Thoracic aorta (tissue), 2 donors: ENCODE results near the gene BCL2L2. TPM values are rescaled to one million over a fixed set of nuclear protein-coding genes. Genes with fewer than 3 reads are reported as not detected.

Experiments used
- ATAC-seq: fragments of 150-250 bp; one replicate; pipeline ENCODE4 v1.8.0; 2017; ENCODE audit warnings: low read depth; ENCODE audit not compliant: insufficient number of reproducible peaks, low FRiP score
- DNase-seq: peaks from one replicate; pipeline ENCODE4 v3.0.0-alpha.2; 2020; ENCODE audit warnings: low spot score
- H3K27ac ChIP-seq, 2 donors: fragments of 200-600 bp; sonication (generic); 1 replicate in 1 of 2; 2 replicates in 1 of 2; pipeline ENCODE4 v1.5.1; 2016; ENCODE audit warnings: mild to moderate bottlenecking in 2 of 2, moderate library complexity in 2 of 2
- H3K27me3 ChIP-seq: fragments of 200-600 bp; sonication (generic); replicated peaks from 2 replicates; pipeline ENCODE4 v1.6.0; 2016; ENCODE audit warnings: mild to moderate bottlenecking; ENCODE audit not compliant: insufficient read depth
- H3K36me3 ChIP-seq: fragments of 200-600 bp; sonication (generic); one replicate; pipeline ENCODE4 v1.5.1; 2016
- H3K4me1 ChIP-seq, 2 donors: fragments of 200-600 bp; sonication (generic); 1 replicate in 1 of 2; 2 replicates in 1 of 2; pipeline versions ENCODE4 v1.5.1 to v1.6.0; 2016; ENCODE audit warnings: low read depth in 2 of 2, mild to moderate bottlenecking in 1 of 2; ENCODE audit not compliant: control insufficient read depth in 1 of 2
- H3K4me3 ChIP-seq: fragments of 200-600 bp; sonication (generic); 2 replicates; pipeline ENCODE4 v1.5.1; 2016; ENCODE audit warnings: mild to moderate bottlenecking
- H3K9me3 ChIP-seq: fragments of 200-600 bp; sonication (generic); 2 replicates; pipeline ENCODE4 v1.5.1; 2016
- total RNA-seq, 2 donors: library from RNA; depleted of rRNA; stranded (reverse); fragments of >200 nt; gene quantifications; one replicate each; pipeline versions ENCODE4 v1.1.0 to v1.2.3, GENCODE V29; 2016
- TF ChIP-seq, protein P1 (sequence below): fragments of 200-600 bp; sonication (generic); IDR thresholded peaks from one replicate; pipeline ENCODE4 v1.5.1; 2019; ENCODE audit warnings: antibody characterized with exemption

BCL2L2 gene
- total RNA-seq, 2 donors from 2014 or later, result 50.6 to 74.4 TPM

DNA sequence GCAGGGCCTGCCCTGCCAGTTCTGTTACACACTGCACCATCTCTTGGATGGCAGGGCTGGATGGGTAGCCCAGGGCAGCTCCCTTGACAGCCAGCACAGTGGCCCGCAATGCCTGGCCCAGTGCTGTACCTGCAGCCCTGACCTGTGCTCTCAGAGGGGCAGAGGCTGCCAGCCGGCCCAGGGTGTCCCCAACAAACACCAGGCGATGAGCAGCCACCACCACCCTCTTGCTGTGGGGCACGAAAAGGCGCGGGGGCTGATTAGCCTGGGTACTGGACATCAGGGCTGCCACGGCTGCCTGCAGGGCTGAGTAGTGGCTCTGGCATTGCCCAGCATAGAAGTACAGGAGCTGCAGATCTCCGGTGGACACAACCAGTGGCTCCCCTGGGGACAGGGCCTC is 50.6 kb downstream of the BCL2L2 start:
- peaks cover 0 to 11% of the 10 kb centered on the region in 2 donors for H3K4me1 ChIP-seq
- TF ChIP-seq, protein P1, sequence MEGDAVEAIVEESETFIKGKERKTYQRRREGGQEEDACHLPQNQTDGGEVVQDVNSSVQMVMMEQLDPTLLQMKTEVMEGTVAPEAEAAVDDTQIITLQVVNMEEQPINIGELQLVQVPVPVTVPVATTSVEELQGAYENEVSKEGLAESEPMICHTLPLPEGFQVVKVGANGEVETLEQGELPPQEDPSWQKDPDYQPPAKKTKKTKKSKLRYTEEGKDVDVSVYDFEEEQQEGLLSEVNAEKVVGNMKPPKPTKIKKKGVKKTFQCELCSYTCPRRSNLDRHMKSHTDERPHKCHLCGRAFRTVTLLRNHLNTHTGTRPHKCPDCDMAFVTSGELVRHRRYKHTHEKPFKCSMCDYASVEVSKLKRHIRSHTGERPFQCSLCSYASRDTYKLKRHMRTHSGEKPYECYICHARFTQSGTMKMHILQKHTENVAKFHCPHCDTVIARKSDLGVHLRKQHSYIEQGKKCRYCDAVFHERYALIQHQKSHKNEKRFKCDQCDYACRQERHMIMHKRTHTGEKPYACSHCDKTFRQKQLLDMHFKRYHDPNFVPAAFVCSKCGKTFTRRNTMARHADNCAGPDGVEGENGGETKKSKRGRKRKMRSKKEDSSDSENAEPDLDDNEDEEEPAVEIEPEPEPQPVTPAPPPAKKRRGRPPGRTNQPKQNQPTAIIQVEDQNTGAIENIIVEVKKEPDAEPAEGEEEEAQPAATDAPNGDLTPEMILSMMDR, result no peak

DNA sequence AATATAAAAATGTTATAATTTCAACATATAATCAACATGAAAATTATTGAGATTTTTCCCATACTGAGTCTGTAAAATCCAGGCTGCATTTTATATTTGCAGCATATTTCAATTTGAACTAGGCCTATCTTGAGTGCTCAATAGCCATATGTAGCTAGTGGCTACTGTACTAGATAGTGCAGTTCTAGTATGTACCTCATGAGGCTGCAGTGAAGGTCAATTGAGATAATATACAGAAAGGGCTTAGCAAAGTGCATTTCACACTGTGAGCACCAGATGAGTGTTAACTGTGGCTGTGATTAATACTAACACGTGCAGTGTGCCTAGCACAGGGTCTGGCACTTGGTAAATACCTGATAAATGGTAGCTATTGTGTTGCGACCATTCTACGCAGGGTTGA is 51.4 kb downstream of the BCL2L2 start:
- DNase-seq, result no peak
- Histone ChIP-seq H3K27ac (no peak overlapping the region), H3K36me3 (peaks cover 6% of the 10 kb centered on the region), H3K4me3 (no peak overlapping the region), H3K4me1 (peaks cover 0 to 15% of the 10 kb centered on the region in 2 donors), H3K9me3 (no peaks in the 10 kb centered on the region), H3K27me3 (no peaks in the 10 kb centered on the region)
- TF ChIP-seq, protein P1, result no peak
- ATAC-seq, result no peak

More for the DNA sequence above, 50.6 kb downstream of the BCL2L2 start:
- Histone ChIP-seq H3K4me3 (no peak overlapping the region), H3K27me3 (no peaks in the 10 kb centered on the region), H3K9me3 (no peaks in the 10 kb centered on the region), H3K36me3 (peaks cover 6% of the 10 kb centered on the region), H3K27ac (no peak overlapping the region)
- no peak for DNase-seq
- no peak for ATAC-seq

DNA sequence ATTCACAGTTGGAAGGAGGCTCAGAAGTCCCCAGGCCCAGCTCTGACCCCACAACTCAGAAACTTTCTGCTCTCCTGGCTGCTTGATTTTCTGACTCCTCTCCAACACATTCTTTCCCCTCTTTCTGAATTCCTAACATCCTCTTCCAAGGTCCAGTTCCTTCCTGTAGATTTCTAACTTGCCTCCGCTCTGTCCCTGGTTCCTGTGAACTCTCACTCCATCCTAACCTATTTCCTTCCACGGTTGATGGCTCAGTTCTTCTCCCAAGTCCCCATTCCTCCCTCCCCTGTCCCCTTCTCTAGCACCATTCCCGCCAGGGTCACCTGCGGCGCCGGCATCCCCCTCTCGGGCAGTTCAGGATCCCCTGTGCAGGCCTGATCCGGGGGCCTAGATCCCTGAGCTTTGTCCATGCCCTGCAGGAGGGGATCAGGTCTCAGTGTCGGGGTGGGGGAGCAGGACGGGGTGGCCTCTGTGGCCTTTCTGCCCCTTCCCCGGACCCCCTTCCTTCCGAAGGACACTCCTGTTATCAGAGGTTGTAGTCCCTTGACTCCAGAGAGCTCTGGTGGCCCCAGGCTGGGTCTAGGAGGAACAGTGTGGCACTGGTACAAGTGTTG is 52.0 kb downstream of the BCL2L2 start:
- peaks cover 0 to 20% of the 10 kb centered on the region in 2 donors for H3K4me1 ChIP-seq
- no peak overlapping the region for H3K27ac ChIP-seq

DNA sequence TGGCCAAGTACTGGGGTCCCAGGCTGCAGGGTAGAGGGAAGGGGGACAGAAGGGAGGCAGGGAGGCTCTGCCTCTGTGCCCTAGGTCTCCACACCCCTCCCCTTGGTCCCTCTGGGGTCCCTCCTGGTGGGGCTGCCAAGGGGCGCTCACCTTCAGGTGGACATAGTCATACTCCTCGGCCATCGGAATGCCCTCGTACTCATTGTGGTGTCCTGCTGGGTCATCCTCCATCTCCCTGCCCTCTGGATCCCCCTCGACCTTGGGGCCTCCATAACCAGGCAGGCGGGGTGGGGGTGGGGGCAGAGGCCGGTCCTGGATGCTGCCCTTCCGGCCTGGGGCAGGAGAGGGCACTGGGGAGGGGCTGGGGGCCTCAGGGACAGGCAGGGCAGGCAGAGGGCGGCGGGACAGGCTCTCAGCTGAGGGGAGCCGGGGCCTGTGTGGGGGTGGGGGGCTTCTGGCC is 52.6 kb downstream of the BCL2L2 start:
- Histone ChIP-seq H3K4me3 (no peak overlapping the region), H3K27me3 (no peaks in the 10 kb centered on the region), H3K36me3 (peaks cover 6% of the 10 kb centered on the region), H3K27ac (no peak overlapping the region), H3K9me3 (no peaks in the 10 kb centered on the region), H3K4me1 (peaks cover 0 to 26% of the 10 kb centered on the region in 2 donors)
- no peak for DNase-seq
- no peak for ATAC-seq
- TF ChIP-seq, protein P1, result no peak

More for the DNA sequence above, 52.0 kb downstream of the BCL2L2 start:
- Histone ChIP-seq H3K27me3 (no peaks in the 10 kb centered on the region), H3K36me3 (peaks cover 6% of the 10 kb centered on the region), H3K9me3 (no peaks in the 10 kb centered on the region), H3K4me3 (no peak overlapping the region)
- TF ChIP-seq, protein P1, result no peak
- DNase-seq (no peak), ATAC-seq (no peak)

DNA sequence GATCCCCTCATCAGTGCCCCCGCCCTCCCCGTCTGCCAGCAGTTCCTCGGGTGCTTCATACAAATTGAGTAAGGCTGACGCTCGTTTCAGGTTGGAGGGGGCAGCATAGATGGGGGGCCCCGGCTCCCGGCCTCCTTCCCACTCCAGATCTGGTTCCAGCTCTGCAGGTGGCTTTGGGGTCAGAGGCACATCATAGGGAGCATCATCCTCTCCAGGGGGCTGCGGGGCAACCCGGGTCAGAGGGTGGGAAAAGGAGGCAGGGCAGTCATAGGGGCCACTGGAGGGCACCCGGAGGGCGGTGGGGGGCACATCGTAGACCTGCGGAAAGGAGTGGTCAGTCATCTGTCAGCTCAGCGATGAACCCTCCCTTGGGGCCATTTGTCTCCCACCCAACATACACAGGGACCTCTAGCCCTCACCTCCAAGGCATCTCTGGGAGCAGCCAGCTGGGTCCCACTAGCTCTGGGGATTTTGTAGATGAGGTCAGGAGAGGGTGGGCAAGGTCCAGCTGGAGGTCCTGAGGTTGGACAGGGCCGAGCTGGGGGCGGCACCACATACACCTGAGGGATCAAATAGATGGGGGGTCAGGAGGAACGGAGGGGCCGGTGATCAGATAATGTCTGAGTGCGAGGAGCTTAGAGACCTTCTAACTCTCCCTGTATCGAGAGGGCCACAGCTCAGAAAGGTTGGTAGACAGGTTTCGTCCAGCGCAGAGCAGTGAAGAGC is 53.3 kb downstream of the BCL2L2 start:
- TF ChIP-seq, protein P1, result no peak
- Histone ChIP-seq H3K9me3 (no peaks in the 10 kb centered on the region), H3K27ac (no peak overlapping the region), H3K27me3 (no peaks in the 10 kb centered on the region), H3K4me3 (no peak overlapping the region), H3K36me3 (peaks cover 6% of the 10 kb centered on the region), H3K4me1 (peaks cover 0 to 28% of the 10 kb centered on the region in 2 donors)
- DNase-seq, result no peak
- ATAC-seq, result no peak
